Measurements from ENCODE around the gene UBIAD1.

- TF ChIP-seq CTCF (IDR thresholded peaks at IDR 0.05; ENCODE audit: poor library complexity, severe bottlenecking) (peak; percentile 79), MXI1 (conservative IDR thresholded peaks at IDR 0.05; ENCODE audit: poor library complexity, severe bottlenecking) (no peak), RAD21 (conservative IDR thresholded peaks at IDR 0.05) (peak; percentile 85), TAF1 (IDR thresholded peaks at IDR 0.05; ENCODE audit: low read depth) (no peak), EZH2 (IDR thresholded peaks at IDR 0.05; ENCODE audit: borderline replicate concordance, insufficient read depth, low read length, poor library complexity, severe bottlenecking) (no peak), POLR2AphosphoS5 (IDR thresholded peaks at IDR 0.05) (no peak)
Observed at GRCh38 chr1:11285883-11286734, 13.1 kb downstream of the UBIAD1 start.

Data from neural cell (in vitro differentiated cells).